HG03139 (cell line): ENCODE results near the gene OLA1.

Source experiments
- ATAC-seq: cut with Tn5 transposase; IDR thresholded peaks from one replicate; pipeline ENCODE4 v1.9.1; 2021; ENCODE audit not compliant: unreplicated experiment

The OLA1 gene

GRCh38 chr2:174039551-174040416, 208.5 kb downstream of the OLA1 start:
- ATAC-seq: peak; percentile 82

- ATAC-seq: no peak
These were observed 209.9 kb downstream of the OLA1 start for GRCh38 chr2:174038462-174038861.

DNA sequence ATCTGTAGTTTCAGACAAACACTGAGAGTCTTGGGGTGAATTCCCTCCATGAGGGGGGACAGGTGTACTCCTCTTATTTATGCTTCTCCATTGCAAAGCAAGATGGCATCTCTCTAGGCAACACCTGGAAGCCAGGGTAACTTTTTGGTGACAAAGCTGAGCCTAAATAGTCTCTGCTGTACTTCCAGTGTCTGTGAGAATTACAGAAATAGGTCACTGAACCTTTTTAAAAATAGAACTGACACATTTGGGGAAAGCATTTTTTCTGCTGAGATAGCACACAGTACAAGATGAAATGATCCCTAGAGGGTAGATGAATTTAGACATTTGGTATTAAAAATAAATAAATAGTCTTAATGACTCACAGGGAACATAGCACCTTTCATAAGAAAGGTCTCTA, 211.5 kb downstream of the OLA1 start:
- ATAC-seq: no peak

DNA sequence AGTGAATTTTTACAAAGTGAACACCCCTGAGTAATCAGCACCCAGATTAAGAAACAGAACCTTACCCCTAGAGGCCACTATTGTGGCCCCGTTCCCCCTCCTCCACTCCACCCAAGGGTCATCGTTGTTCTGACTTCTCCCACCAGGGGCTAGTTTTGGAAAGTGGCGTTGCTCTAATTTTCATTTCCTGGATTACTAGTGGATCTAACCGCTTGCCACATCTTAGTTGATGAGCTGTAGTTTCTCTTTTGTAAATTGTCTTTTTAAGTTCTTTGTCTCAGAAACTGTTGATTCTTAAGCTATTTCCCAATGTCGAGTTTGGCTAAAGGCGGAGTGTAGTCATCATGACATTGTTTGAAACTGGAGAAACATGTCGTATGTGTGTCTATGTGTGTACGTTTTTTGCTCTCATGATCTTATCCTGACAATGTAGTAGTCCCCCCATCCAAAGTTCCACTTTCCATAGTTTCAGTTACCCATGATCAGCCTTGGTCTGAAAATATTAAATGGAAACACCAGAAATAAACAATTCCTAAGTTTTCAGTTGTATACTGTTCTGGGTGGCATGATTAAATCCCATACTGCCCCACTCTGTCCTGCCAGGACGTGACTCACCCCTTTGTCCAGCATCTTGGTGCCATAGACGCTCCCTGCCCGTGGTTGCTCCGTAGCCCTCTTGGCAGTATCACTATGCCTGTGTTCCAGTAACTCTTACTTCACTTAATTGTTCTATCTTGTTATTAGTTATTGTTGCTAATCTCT, 212.2 kb downstream of the OLA1 start:
- no peak for ATAC-seq

GRCh38 chr2:174035117-174035635, 213.2 kb downstream of the OLA1 start:
- ATAC-seq: no peak

GRCh38 chr2:174033163-174033550, 215.2 kb downstream of the OLA1 start:
- ATAC-seq: no peak

- ATAC-seq: no peak
These were observed 217.1 kb downstream of the OLA1 start for GRCh38 chr2:174031226-174031625.

DNA sequence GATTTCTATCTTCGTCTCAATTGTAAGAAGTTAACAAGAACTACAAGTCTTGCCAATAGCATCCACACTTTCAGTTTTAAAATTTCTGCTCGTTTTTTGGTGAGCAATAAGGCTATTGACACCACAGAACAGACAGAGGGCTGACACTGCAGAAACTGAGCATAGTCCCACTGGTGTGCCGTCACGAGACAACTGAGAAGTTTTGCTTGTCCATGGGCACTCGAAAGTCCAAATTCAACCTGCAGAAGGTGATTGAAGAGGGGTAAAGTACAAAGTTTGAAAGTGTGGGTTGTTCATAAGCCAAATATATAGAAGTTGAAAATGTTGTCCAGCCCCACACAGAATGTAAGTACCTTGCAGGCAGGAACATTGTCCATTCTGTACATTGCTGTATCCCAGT, 219.4 kb downstream of the OLA1 start:
- ATAC-seq: no peak

- ATAC-seq: no peak
These were observed 220.4 kb downstream of the OLA1 start for GRCh38 chr2:174027956-174028355.

- ATAC-seq: no peak
These were observed 222.0 kb downstream of the OLA1 start for GRCh38 chr2:174026122-174026845.

DNA sequence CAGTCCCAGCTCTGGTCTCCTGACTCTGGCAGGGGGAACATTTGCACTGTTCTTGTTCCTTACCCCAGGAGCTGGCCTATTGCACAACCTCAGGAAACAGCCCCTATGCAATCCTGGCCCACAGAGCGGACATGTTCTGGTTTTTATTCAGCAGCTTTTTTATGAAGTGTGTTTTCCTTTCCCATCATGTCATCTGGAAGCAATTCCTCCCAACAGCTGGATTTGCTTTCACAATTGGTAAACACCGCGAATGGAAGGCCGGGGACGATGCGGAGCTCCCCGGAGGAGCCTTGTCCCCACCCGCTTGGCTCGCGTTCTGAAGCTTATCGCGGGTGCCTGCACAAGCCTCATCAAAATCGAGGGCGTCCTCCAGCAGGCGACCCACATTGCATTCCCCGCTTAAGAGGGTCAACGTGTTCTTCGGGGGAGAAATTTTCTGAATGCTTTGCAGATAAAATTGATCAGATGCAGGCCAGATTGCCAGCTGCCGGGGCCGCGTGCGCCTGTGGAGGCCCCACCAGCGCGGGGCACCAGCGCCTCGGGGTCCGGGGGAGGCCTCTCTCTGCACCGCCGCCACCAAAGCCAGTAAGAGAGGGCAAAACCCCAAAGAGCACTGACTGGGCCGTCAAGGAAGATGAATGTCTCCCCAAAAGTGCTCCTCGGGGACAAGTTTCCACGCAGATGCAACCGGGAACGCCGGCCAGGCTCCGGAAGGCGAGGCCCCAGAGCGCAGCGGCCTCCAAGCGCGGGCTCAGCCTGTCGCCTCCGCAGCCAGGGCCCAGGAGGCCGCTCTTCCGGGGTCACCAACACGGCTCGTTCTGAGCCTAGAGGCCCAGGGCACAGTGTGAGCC, 222.8 kb downstream of the OLA1 start:
- ATAC-seq: no peak

- no peak for ATAC-seq
These were observed 223.6 kb downstream of the OLA1 start for GRCh38 chr2:174024524-174025270.

GRCh38 chr2:174023591-174024523, 224.5 kb downstream of the OLA1 start:
- no peak for ATAC-seq
